Osteocyte (in vitro differentiated cells): Measurements from ENCODE around the gene CADM1. TPM values are rescaled to one million over a fixed set of nuclear protein-coding genes. Genes with fewer than 3 reads are reported as not detected.

ENCODE experiments used
- DNase-seq: peaks from one replicate; pipeline ENCODE4 v3.0.0; 2021; ENCODE audit warnings: mixed read lengths; ENCODE audit not compliant: unreplicated experiment; ENCODE audit errors: extremely low spot score
- H3K27ac Mint-ChIP-seq: one replicate; pipeline ENCODE4 v1.8.0; 2021; ENCODE audit warnings: mild to moderate bottlenecking, mixed read lengths; ENCODE audit not compliant: unreplicated experiment
- H3K27me3 Mint-ChIP-seq: one replicate; pipeline ENCODE4 v1.8.0; 2021; ENCODE audit warnings: mixed read lengths; ENCODE audit not compliant: unreplicated experiment
- H3K36me3 Mint-ChIP-seq: one replicate; pipeline ENCODE4 v1.8.0; 2021; ENCODE audit warnings: mixed read lengths; ENCODE audit not compliant: unreplicated experiment
- H3K4me1 Mint-ChIP-seq: one replicate; pipeline ENCODE4 v1.8.0; 2021; ENCODE audit warnings: mixed read lengths; ENCODE audit not compliant: unreplicated experiment
- H3K4me3 Mint-ChIP-seq: one replicate; pipeline ENCODE4 v1.8.0; 2021; ENCODE audit warnings: mild to moderate bottlenecking, moderate library complexity, mixed read lengths; ENCODE audit not compliant: unreplicated experiment
- H3K9me3 Mint-ChIP-seq: one replicate; pipeline ENCODE4 v1.8.0; 2021; ENCODE audit warnings: mixed read lengths; ENCODE audit not compliant: unreplicated experiment
- CTCF ChIP-seq: fragments of 200-600 bp; sonication (generic); IDR thresholded peaks from 2 replicates; pipeline ENCODE4 v1.5.0; 2021; ENCODE audit warnings: antibody characterized with exemption, mild to moderate bottlenecking, moderate library complexity
- total RNA-seq: library from RNA; stranded (reverse); gene quantifications from 2 replicates; pipeline ENCODE4 v1.2.1, GENCODE V29; 2021

Gene CADM1
- total RNA-seq, 1 donor from 2014 or later, result 24.2 TPM

DNA sequence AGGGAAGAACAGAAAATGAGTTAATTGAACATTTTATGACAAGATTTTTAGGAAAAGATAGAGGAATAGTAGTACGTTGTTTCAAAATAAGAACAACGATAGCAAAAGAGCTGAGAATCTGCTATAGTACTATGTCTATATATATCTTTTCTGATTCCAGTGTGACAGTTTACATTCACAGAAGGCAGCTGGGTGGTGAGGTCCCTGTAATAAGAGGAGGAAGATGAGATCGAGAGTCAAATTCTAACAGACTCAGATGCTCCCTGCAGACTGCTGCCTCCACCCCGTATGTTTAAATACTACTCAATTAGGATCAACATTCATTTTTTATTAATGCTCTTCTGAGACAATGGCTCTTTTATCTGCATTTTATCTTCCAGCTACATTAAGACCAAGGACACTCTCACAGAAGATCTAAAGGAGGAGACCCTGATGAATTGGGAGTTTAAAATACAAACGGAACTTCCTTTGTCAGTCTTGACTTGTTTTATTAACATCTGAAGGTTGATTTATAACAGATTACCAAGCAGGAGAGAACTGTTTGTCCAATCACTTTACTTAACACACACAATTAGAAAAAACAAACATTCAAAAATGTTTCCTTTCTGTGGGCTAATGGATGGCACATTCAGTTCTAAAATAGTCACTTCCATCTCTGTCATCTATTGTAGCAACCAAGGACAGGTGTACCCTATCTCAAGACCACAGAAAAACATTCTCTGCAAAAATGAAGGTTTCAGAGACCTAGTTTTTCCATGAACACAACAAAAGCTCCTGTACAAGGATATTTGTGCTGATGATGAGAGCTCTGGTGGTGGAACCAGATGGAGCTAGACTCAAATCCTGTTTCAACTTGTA, 240.2 kb downstream of the CADM1 start:
- H3K27ac Mint-ChIP-seq, result no peak overlapping the region
- no peak for DNase-seq
- no peak overlapping the region for H3K4me3 Mint-ChIP-seq
- peaks cover 5% of the 10 kb centered on the region for H3K4me1 Mint-ChIP-seq
- no peaks in the 10 kb centered on the region for H3K36me3 Mint-ChIP-seq
- H3K9me3 Mint-ChIP-seq, result no peaks in the 10 kb centered on the region
- H3K27me3 Mint-ChIP-seq, result no peaks in the 10 kb centered on the region
- no peak for TF ChIP-seq CTCF

GRCh38 chr11:115258216-115258615, 246.0 kb downstream of the CADM1 start:
- TF ChIP-seq CTCF, result no peak
- Mint-ChIP-seq H3K4me3 (no peak overlapping the region), H3K4me1 (no peaks in the 10 kb centered on the region), H3K27ac (no peak overlapping the region), H3K27me3 (no peaks in the 10 kb centered on the region), H3K9me3 (no peaks in the 10 kb centered on the region), H3K36me3 (no peaks in the 10 kb centered on the region)
- DNase-seq, result no peak

- H3K4me3 Mint-ChIP-seq, result no peak overlapping the region
- no peak for DNase-seq
- H3K36me3 Mint-ChIP-seq, result no peaks in the 10 kb centered on the region
Observed at GRCh38 chr11:115257678-115258077, 246.5 kb downstream of the CADM1 start.

DNA sequence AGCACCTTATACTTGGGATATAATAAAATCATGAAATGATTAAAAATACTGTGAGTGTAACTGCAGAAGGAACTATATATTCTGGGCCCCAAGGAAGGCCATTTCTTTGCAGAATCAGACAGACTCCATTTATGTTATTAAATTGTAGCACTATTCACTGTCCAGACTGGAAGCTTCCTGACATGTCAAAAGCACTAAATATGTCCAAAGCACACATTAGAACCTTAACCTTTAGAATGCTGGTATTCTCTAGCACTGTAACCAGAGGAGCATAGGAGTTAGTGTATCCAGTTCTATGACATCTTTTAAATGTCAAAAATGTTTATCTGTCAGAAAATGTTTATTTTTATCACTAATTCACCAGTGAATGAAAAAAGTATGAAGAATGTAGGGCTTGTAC, 246.9 kb downstream of the CADM1 start:
- Mint-ChIP-seq H3K4me3 (no peak overlapping the region), H3K4me1 (no peaks in the 10 kb centered on the region), H3K36me3 (no peaks in the 10 kb centered on the region), H3K27ac (no peak overlapping the region), H3K9me3 (no peaks in the 10 kb centered on the region), H3K27me3 (no peaks in the 10 kb centered on the region)
- TF ChIP-seq CTCF, result no peak
- no peak for DNase-seq

More at GRCh38 chr11:115257678-115258077, 246.5 kb downstream of the CADM1 start:
- Mint-ChIP-seq H3K27me3 (no peaks in the 10 kb centered on the region), H3K27ac (no peak overlapping the region), H3K9me3 (no peaks in the 10 kb centered on the region), H3K4me1 (no peaks in the 10 kb centered on the region)
- no peak for TF ChIP-seq CTCF

DNA sequence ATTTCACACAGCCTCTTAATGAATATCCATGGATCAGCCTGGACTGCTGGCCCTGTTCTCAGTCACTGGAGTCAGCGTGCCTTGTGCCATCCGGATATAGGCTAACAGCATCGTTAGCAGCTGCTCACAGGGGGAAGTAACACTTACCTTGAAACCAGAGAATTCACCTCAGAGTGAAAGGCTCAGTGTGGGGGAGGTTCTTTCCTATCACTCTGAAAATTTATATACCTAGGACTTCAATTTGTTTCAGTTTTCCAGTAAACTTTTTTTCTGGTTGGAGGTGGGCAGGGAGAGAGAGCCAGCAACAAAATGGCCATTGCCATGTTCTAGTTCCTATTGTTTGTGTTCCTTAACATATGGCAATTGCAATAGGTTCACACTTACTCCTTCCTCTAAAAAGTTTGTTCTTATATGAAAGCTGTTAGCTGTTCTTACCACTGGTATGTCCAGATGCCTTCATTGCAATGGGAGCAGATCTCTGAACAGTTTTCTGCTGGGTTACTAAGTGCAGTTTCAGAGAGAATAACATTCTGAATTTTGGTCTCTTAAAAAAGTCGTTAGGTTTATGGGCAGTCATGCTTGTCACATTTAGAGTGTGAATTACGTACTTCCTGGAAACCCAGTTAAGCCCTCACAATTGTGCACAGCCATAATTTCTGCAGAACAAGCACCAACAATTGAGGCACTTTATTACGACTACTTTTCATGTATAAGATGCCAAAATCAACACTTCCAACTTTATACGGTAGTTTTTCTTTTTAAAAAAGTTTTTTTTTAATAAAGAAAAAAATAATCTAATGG, 247.6 kb downstream of the CADM1 start:
- Mint-ChIP-seq H3K27me3 (no peaks in the 10 kb centered on the region), H3K27ac (no peak overlapping the region), H3K9me3 (no peaks in the 10 kb centered on the region), H3K36me3 (no peaks in the 10 kb centered on the region), H3K4me3 (no peak overlapping the region), H3K4me1 (no peaks in the 10 kb centered on the region)
- no peak for TF ChIP-seq CTCF
- no peak for DNase-seq
